Measurements from ENCODE around the gene YES1. TPM values are rescaled to one million over a fixed set of nuclear protein-coding genes. Genes with fewer than 3 reads are reported as not detected.

Gene YES1
- total and polyA plus RNA-seq, 2 of the 13 experiments (the other 11 are each of a cell fraction or from before 2014, with no cell fraction given), result 17.2 to 70.8 TPM

GRCh38 chr18:849021-849420 lies 37.0 kb upstream of the YES1 start:
- Histone ChIP-seq H3K9ac (ENCODE audit: insufficient read depth, low read depth, low read length) (peak overlapping the region; percentile 75; the same call in 1 of the 2 replicates), H3K36me3 (replicated peaks in 1 of 2; ENCODE audit: control insufficient read depth in 1 of 2, insufficient read depth in 2 of 2, low read length in 2 of 2) (no peaks in the 10 kb centered on the region), H2AFZ (ENCODE audit: low read length) (no peak overlapping the region), H3K9me3 (ENCODE audit: low read length) (no peaks in the 10 kb centered on the region), H3K27ac (ENCODE audit: extremely low read length, insufficient read depth, low read length) (peak overlapping the region; percentile 98), H4K20me1 (ENCODE audit: insufficient read depth, low read length) (no peaks in the 10 kb centered on the region), H3K27me3 (ENCODE audit: control insufficient read depth in 1 of 2, insufficient read depth in 2 of 2, low read length in 2 of 2) (no peaks in the 10 kb centered on the region), H3K4me3 (replicated peaks in 1 of 3; ENCODE audit: insufficient read depth in 1 of 3, low read depth in 2 of 3, low read length in 3 of 3) (no peak overlapping the region), H3K79me2 (ENCODE audit: insufficient read depth, low read length) (no peaks in the 10 kb centered on the region), H3K4me2 (ENCODE audit: low read depth, low read length) (no peak overlapping the region), H3K4me1 (ENCODE audit: insufficient read depth, low read length) (peaks cover 49% of the 10 kb centered on the region)
- FAIRE-seq (no peak), ATAC-seq (no peak), DNase-seq (ENCODE audit: low spot score) (no peak)
- TF ChIP-seq TEF (CRISPR knock-in tag; IDR thresholded peaks at IDR 0.05), result no peak
- no peak for TF ChIP-seq ZNF329 (CRISPR knock-in tag; IDR thresholded peaks at IDR 0.05; ENCODE audit: low read depth)
- no peak for TF ChIP-seq ZNF510 (CRISPR knock-in tag; IDR thresholded peaks at IDR 0.05; ENCODE audit: low read depth)
- 0 out of 2 replicates have a peak, but pooled peaks have one; percentile 3 for TF ChIP-seq PHF8 (CRISPR knock-in tag; IDR thresholded peaks at IDR 0.05)
- TF ChIP-seq, protein P1, sequence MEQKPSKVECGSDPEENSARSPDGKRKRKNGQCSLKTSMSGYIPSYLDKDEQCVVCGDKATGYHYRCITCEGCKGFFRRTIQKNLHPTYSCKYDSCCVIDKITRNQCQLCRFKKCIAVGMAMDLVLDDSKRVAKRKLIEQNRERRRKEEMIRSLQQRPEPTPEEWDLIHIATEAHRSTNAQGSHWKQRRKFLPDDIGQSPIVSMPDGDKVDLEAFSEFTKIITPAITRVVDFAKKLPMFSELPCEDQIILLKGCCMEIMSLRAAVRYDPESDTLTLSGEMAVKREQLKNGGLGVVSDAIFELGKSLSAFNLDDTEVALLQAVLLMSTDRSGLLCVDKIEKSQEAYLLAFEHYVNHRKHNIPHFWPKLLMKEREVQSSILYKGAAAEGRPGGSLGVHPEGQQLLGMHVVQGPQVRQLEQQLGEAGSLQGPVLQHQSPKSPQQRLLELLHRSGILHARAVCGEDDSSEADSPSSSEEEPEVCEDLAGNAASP (CRISPR knock-in tag; IDR thresholded peaks at IDR 0.05; ENCODE audit: borderline replicate concordance), result no peak
- intact Hi-C loops (cut with micrococcal nuclease; ENCODE audit: unreplicated experiment) (no loop called here), in situ Hi-C loops (cut with HindIII; ENCODE audit: extremely low pct_ligation_motif_present, low pct_unique_long_range_greater_than_20kb) (loop anchor here (25.0 kb wide), 1 partner anchor 237 kb away; no protein-coding TSS in a partner anchor)
- ChIA-PET CTCF (ENCODE audit: low intra/inter-chr PET ratio, low total read pairs) (no interaction called here), POLR2A (interaction anchor here (0.9 to 2.0 kb wide), 3 partner anchors 10 to 17 kb away, joined by 3 to 8 read pairs (median 7); no protein-coding TSS in a partner anchor)
- over 99% methylated on average over 4 of the region's 4 CpGs for WGBS (ENCODE audit: low lambda C conversion rate)
- BruUV-seq (replicated peaks), result no TSS peak

Data from HepG2 (cell line).